NCI-H1105 (cell line): Measurements from ENCODE around the gene DMD.
"Not testable (repeated sequence)": the region's sequence is repeated elsewhere in the genome, so short reads cannot be mapped to it uniquely, and the experiment has no call there.

ENCODE experiments used
- DNase-seq: peaks from one replicate; lab custom pipeline; 2025; lab: John Stamatoyannopoulos, UW

The DMD gene

GRCh38 chrX:31522760-31523159, 1688.6 kb downstream of the DMD start:
- no peak for DNase-seq

- no peak for DNase-seq
Measured at GRCh38 chrX:31521941-31522340, 1689.4 kb downstream of the DMD start.

GRCh38 chrX:31516527-31516926, 1694.8 kb downstream of the DMD start:
- no peak for DNase-seq

GRCh38 chrX:31508338-31508737, 1703.0 kb downstream of the DMD start:
- no peak for DNase-seq

GRCh38 chrX:31506928-31507327, 1704.4 kb downstream of the DMD start:
- DNase-seq = no peak

GRCh38 chrX:31506360-31506759, 1705.0 kb downstream of the DMD start:
- no peak for DNase-seq

GRCh38 chrX:31500921-31501320, 1710.4 kb downstream of the DMD start:
- no peak for DNase-seq

GRCh38 chrX:31499109-31499508, 1712.2 kb downstream of the DMD start:
- DNase-seq = no peak

- DNase-seq = no peak
Measured at GRCh38 chrX:31497086-31497485, 1714.3 kb downstream of the DMD start.

GRCh38 chrX:31487951-31488350, 1723.4 kb downstream of the DMD start:
- DNase-seq = no peak

- DNase-seq = no peak
Measured at GRCh38 chrX:31483336-31483735, 1728.0 kb downstream of the DMD start.

- DNase-seq = no peak
Measured at GRCh38 chrX:31480696-31481095, 1730.7 kb downstream of the DMD start.

GRCh38 chrX:31471229-31471628, 1740.1 kb downstream of the DMD start:
- DNase-seq = no peak

- DNase-seq = not testable (repeated sequence)
Measured at GRCh38 chrX:31470753-31471152, 1740.6 kb downstream of the DMD start.

- DNase-seq = no peak
Measured at GRCh38 chrX:31464306-31464915, 1746.9 kb downstream of the DMD start.

- DNase-seq = no peak
Measured at GRCh38 chrX:31461266-31461665, 1750.1 kb downstream of the DMD start.

GRCh38 chrX:31459361-31459760, 1752.0 kb downstream of the DMD start:
- no peak for DNase-seq

- no peak for DNase-seq
Measured at GRCh38 chrX:31449965-31450364, 1761.4 kb downstream of the DMD start.

GRCh38 chrX:31449081-31449480, 1762.3 kb downstream of the DMD start:
- no peak for DNase-seq

- no peak for DNase-seq
Measured at GRCh38 chrX:31445542-31445941, 1765.8 kb downstream of the DMD start.

GRCh38 chrX:31443654-31444053, 1767.7 kb downstream of the DMD start:
- DNase-seq = no peak

GRCh38 chrX:31440546-31440945, 1770.8 kb downstream of the DMD start:
- DNase-seq = no peak

GRCh38 chrX:31436424-31436823, 1774.9 kb downstream of the DMD start:
- no peak for DNase-seq

GRCh38 chrX:31435592-31435991, 1775.8 kb downstream of the DMD start:
- DNase-seq = no peak

- no peak for DNase-seq
Measured at GRCh38 chrX:31433856-31434255, 1777.5 kb downstream of the DMD start.
